Measurements from ENCODE around the gene DLL4. TPM values are rescaled to one million over a fixed set of nuclear protein-coding genes. Genes with fewer than 3 reads are reported as not detected.

The DLL4 gene
- total RNA-seq, 5 donors from 2014 or later (not counting 1 experiment from before 2014, with no cell fraction given) = 0.12 to 0.25 (median 0.13) TPM; not detected in 2

- no peak for DNase-seq
- no peak for ATAC-seq (replicated peaks in 1 of 4)
- H3K9me3 Mint-ChIP-seq = no peaks in the 10 kb centered on the region
- peaks cover 0 to 6% (median 0%) of the 10 kb centered on the region in 3 donors for H3K4me1 Mint-ChIP-seq
- H3K36me3 Mint-ChIP-seq = no peaks in the 10 kb centered on the region
- 82% methylated on average over 3 of the region's 8 CpGs for WGBS (ENCODE audit: insufficient coverage)
- H3K27ac Mint-ChIP-seq = no peak overlapping the region
- Histone ChIP-seq H3K9me3 (no peaks in the 10 kb centered on the region), H3K27ac (ENCODE audit: low read length) (no peak overlapping the region), H3K36me3 (ENCODE audit: control insufficient read depth in 2 of 2, extremely low read depth in 1 of 2, insufficient read depth in 1 of 2, low read length in 1 of 2) (no peaks in the 10 kb centered on the region), H3K4me1 (ENCODE audit: control insufficient read depth in 1 of 2, extremely low read depth in 1 of 2, insufficient read depth in 2 of 2, low read length in 2 of 2) (no peaks in the 10 kb centered on the region), H3K4me3 (ENCODE audit: control insufficient read depth in 1 of 2, extremely low read depth in 1 of 2, low read length in 1 of 2) (no peak overlapping the region), H3K27me3 (replicated peaks in 1 of 2; ENCODE audit: control insufficient read depth in 2 of 2, extremely low read depth in 1 of 2, insufficient read depth in 2 of 2, low read length in 1 of 2) (peaks cover 0 to 16% of the 10 kb centered on the region in 2 experiments)
- H3K27me3 Mint-ChIP-seq = peaks cover 4 to 7% of the 10 kb centered on the region in 2 donors
- no peak overlapping the region for H3K4me3 Mint-ChIP-seq
- CTCF ChIA-PET = interaction anchor here in 1 of 2 donors (0.5 to 0.6 kb wide), 2 partner anchors 11 to 176 kb away, joined by 3 to 6 read pairs; no protein-coding TSS in a partner anchor
- POLR2A ChIA-PET = interaction anchor here in 1 of 2 donors (0.7 kb wide), 1 partner anchor 69 kb away, joined by 4 read pairs; no protein-coding TSS in a partner anchor
These were observed 34.9 kb downstream of the DLL4 start for GRCh38 chr15:40964006-40964405.

GRCh38 chr15:40964634-40965033 lies 35.5 kb downstream of the DLL4 start:
- DNase-seq (no peak), ATAC-seq (replicated peaks in 1 of 4) (no peak)
- Mint-ChIP-seq H3K27me3 (peaks cover 4 to 7% of the 10 kb centered on the region in 2 donors), H3K27ac (no peak overlapping the region), H3K4me3 (no peak overlapping the region), H3K4me1 (peaks cover 0 to 6% (median 0%) of the 10 kb centered on the region in 3 donors), H3K9me3 (no peaks in the 10 kb centered on the region), H3K36me3 (no peaks in the 10 kb centered on the region)
- Histone ChIP-seq H3K4me3 (ENCODE audit: control insufficient read depth in 1 of 2, extremely low read depth in 1 of 2, low read length in 1 of 2) (no peak overlapping the region), H3K27me3 (replicated peaks in 1 of 2; ENCODE audit: control insufficient read depth in 2 of 2, extremely low read depth in 1 of 2, insufficient read depth in 2 of 2, low read length in 1 of 2) (peaks cover 0 to 12% of the 10 kb centered on the region in 2 experiments), H3K9me3 (no peaks in the 10 kb centered on the region), H3K27ac (ENCODE audit: low read length) (no peak overlapping the region), H3K36me3 (ENCODE audit: control insufficient read depth in 2 of 2, extremely low read depth in 1 of 2, insufficient read depth in 1 of 2, low read length in 1 of 2) (no peaks in the 10 kb centered on the region), H3K4me1 (ENCODE audit: control insufficient read depth in 1 of 2, extremely low read depth in 1 of 2, insufficient read depth in 2 of 2, low read length in 2 of 2) (no peaks in the 10 kb centered on the region)
- WGBS (ENCODE audit: insufficient coverage) = 75% methylated on average over 10 of the region's 13 CpGs
- CTCF ChIA-PET = interaction anchor here (0.5 to 0.6 kb wide), 2 partner anchors 53 to 176 kb away, joined by 3 read pairs; no protein-coding TSS in a partner anchor
- POLR2A ChIA-PET = no interaction called here

- no peak for DNase-seq
- Mint-ChIP-seq H3K27ac (no peak overlapping the region), H3K27me3 (peaks cover 0 to 2% of the 10 kb centered on the region in 2 donors), H3K4me3 (no peak overlapping the region), H3K9me3 (no peaks in the 10 kb centered on the region), H3K36me3 (no peaks in the 10 kb centered on the region), H3K4me1 (peaks cover 0 to 11% (median 3%) of the 10 kb centered on the region in 3 donors)
- 76% methylated on average over 4 of the region's 7 CpGs for WGBS (ENCODE audit: insufficient coverage)
- Histone ChIP-seq H3K4me3 (ENCODE audit: control insufficient read depth in 1 of 2, extremely low read depth in 1 of 2, low read length in 1 of 2) (no peak overlapping the region), H3K27ac (ENCODE audit: low read length) (no peak overlapping the region), H3K9me3 (no peaks in the 10 kb centered on the region), H3K27me3 (replicated peaks in 1 of 2; ENCODE audit: control insufficient read depth in 2 of 2, extremely low read depth in 1 of 2, insufficient read depth in 2 of 2, low read length in 1 of 2) (peaks cover 0 to 6% of the 10 kb centered on the region in 2 experiments), H3K36me3 (ENCODE audit: control insufficient read depth in 2 of 2, extremely low read depth in 1 of 2, insufficient read depth in 1 of 2, low read length in 1 of 2) (no peaks in the 10 kb centered on the region), H3K4me1 (ENCODE audit: control insufficient read depth in 1 of 2, extremely low read depth in 1 of 2, insufficient read depth in 2 of 2, low read length in 2 of 2) (no peaks in the 10 kb centered on the region)
- ChIA-PET CTCF (interaction anchor here in 1 of 2 donors (0.6 to 1.0 kb wide), 2 partner anchors 26 to 354 kb away, joined by 4 to 5 read pairs; no protein-coding TSS in a partner anchor), POLR2A (interaction anchor here (0.6 kb wide), 2 partner anchors 19 to 262 kb away, joined by 4 to 5 read pairs; partner anchors contain the start of gene EXD1 (in 1 of the 2))
- no peak for ATAC-seq (replicated peaks in 1 of 4)
These were observed 39.3 kb downstream of the DLL4 start for GRCh38 chr15:40968290-40969085.

- ATAC-seq (replicated peaks in 1 of 4) (no peak), DNase-seq (no peak)
- Histone ChIP-seq H3K36me3 (ENCODE audit: control insufficient read depth in 2 of 2, extremely low read depth in 1 of 2, insufficient read depth in 1 of 2, low read length in 1 of 2) (no peaks in the 10 kb centered on the region), H3K4me1 (ENCODE audit: control insufficient read depth in 1 of 2, extremely low read depth in 1 of 2, insufficient read depth in 2 of 2, low read length in 2 of 2) (no peaks in the 10 kb centered on the region), H3K27ac (ENCODE audit: low read length) (no peak overlapping the region), H3K27me3 (replicated peaks in 1 of 2; ENCODE audit: control insufficient read depth in 2 of 2, extremely low read depth in 1 of 2, insufficient read depth in 2 of 2, low read length in 1 of 2) (no peaks in the 10 kb centered on the region), H3K9me3 (no peaks in the 10 kb centered on the region), H3K4me3 (ENCODE audit: control insufficient read depth in 1 of 2, extremely low read depth in 1 of 2, low read length in 1 of 2) (no peak overlapping the region)
- Mint-ChIP-seq H3K27me3 (peaks cover 0 to 2% of the 10 kb centered on the region in 2 donors), H3K9me3 (no peaks in the 10 kb centered on the region), H3K4me1 (peaks cover 0 to 11% (median 3%) of the 10 kb centered on the region in 3 donors), H3K4me3 (no peak overlapping the region), H3K36me3 (no peaks in the 10 kb centered on the region), H3K27ac (no peak overlapping the region)
- WGBS (ENCODE audit: insufficient coverage) = 95% methylated on average over 6 of the region's 8 CpGs
- CTCF ChIA-PET = no interaction called here
- POLR2A ChIA-PET = no interaction called here
These were observed 40.2 kb downstream of the DLL4 start for GRCh38 chr15:40969363-40969762.

GRCh38 chr15:40974879-40975278 lies 45.7 kb downstream of the DLL4 start:
- H3K4me3 Mint-ChIP-seq = no peak overlapping the region
- Histone ChIP-seq H3K4me1 (ENCODE audit: control insufficient read depth in 1 of 2, extremely low read depth in 1 of 2, insufficient read depth in 2 of 2, low read length in 2 of 2) (no peaks in the 10 kb centered on the region), H3K4me3 (ENCODE audit: control insufficient read depth in 1 of 2, extremely low read depth in 1 of 2, low read length in 1 of 2) (no peak overlapping the region), H3K27ac (ENCODE audit: low read length) (no peak overlapping the region), H3K27me3 (replicated peaks in 1 of 2; ENCODE audit: control insufficient read depth in 2 of 2, extremely low read depth in 1 of 2, insufficient read depth in 2 of 2, low read length in 1 of 2) (no peaks in the 10 kb centered on the region), H3K36me3 (ENCODE audit: control insufficient read depth in 2 of 2, extremely low read depth in 1 of 2, insufficient read depth in 1 of 2, low read length in 1 of 2) (peaks cover 10 to 39% of the 10 kb centered on the region in 2 donors), H3K9me3 (no peaks in the 10 kb centered on the region)
- no CpG with 5 or more reads among the region's 4 CpGs for WGBS (ENCODE audit: insufficient coverage)
- no peaks in the 10 kb centered on the region for H3K27me3 Mint-ChIP-seq
- peaks cover 0 to 11% (median 3%) of the 10 kb centered on the region in 3 donors for H3K4me1 Mint-ChIP-seq
- no peak for ATAC-seq (replicated peaks in 1 of 4)
- no peaks in the 10 kb centered on the region for H3K9me3 Mint-ChIP-seq
- H3K27ac Mint-ChIP-seq = no peak overlapping the region
- H3K36me3 Mint-ChIP-seq = peaks cover 29% of the 10 kb centered on the region
- no peak for DNase-seq
- ChIA-PET POLR2A (no interaction called here), CTCF (no interaction called here)

GRCh38 chr15:40976819-40977218 lies 47.7 kb downstream of the DLL4 start:
- Mint-ChIP-seq H3K4me3 (no peak overlapping the region), H3K27me3 (no peaks in the 10 kb centered on the region), H3K9me3 (no peaks in the 10 kb centered on the region), H3K27ac (no peak overlapping the region), H3K36me3 (peaks cover 48% of the 10 kb centered on the region), H3K4me1 (peaks cover 0 to 11% (median 3%) of the 10 kb centered on the region in 3 donors)
- DNase-seq (no peak), ATAC-seq (replicated peaks in 1 of 4) (no peak)
- CTCF ChIA-PET = no interaction called here
- Histone ChIP-seq H3K9me3 (no peaks in the 10 kb centered on the region), H3K27ac (ENCODE audit: low read length) (no peak overlapping the region), H3K4me3 (ENCODE audit: control insufficient read depth in 1 of 2, extremely low read depth in 1 of 2, low read length in 1 of 2) (no peak overlapping the region), H3K36me3 (ENCODE audit: control insufficient read depth in 2 of 2, extremely low read depth in 1 of 2, insufficient read depth in 1 of 2, low read length in 1 of 2) (peaks cover 22 to 58% of the 10 kb centered on the region in 2 donors), H3K4me1 (ENCODE audit: control insufficient read depth in 1 of 2, extremely low read depth in 1 of 2, insufficient read depth in 2 of 2, low read length in 2 of 2) (no peaks in the 10 kb centered on the region), H3K27me3 (replicated peaks in 1 of 2; ENCODE audit: control insufficient read depth in 2 of 2, extremely low read depth in 1 of 2, insufficient read depth in 2 of 2, low read length in 1 of 2) (no peaks in the 10 kb centered on the region)
- POLR2A ChIA-PET = no interaction called here
- WGBS (ENCODE audit: insufficient coverage) = 97% methylated on average over 4 of the region's 7 CpGs

All from T-cell (primary cell).